Astrocyte of the cerebellum (primary cell): Measurements from ENCODE around the gene THAP6.

ENCODE experiments used
- DNase-seq: peaks from one replicate; pipeline ENCODE4 v3.0.0-alpha.2; 2011; ENCODE audit warnings: low read depth
- H3K4me3 ChIP-seq: 2 replicates; pipeline ENCODE4 v1.5.1; 2011; ENCODE audit warnings: mild to moderate bottlenecking, low read depth, low read length, moderate library complexity
- in situ Hi-C: cut with HindIII; loops from 2 replicates; pipeline ENCODE4 v1.10.0; 2017; ENCODE audit warnings: low sequenced_read_pairs
- TF ChIP-seq, protein P1 (sequence below): IDR thresholded peaks from 2 replicates; pipeline ENCODE4 v1.5.1; 2012; ENCODE audit warnings: low read length, low read depth, moderate library complexity, mild to moderate bottlenecking; ENCODE audit errors: missing control alignments

Gene THAP6, protein sequence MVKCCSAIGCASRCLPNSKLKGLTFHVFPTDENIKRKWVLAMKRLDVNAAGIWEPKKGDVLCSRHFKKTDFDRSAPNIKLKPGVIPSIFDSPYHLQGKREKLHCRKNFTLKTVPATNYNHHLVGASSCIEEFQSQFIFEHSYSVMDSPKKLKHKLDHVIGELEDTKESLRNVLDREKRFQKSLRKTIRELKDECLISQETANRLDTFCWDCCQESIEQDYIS

DNA sequence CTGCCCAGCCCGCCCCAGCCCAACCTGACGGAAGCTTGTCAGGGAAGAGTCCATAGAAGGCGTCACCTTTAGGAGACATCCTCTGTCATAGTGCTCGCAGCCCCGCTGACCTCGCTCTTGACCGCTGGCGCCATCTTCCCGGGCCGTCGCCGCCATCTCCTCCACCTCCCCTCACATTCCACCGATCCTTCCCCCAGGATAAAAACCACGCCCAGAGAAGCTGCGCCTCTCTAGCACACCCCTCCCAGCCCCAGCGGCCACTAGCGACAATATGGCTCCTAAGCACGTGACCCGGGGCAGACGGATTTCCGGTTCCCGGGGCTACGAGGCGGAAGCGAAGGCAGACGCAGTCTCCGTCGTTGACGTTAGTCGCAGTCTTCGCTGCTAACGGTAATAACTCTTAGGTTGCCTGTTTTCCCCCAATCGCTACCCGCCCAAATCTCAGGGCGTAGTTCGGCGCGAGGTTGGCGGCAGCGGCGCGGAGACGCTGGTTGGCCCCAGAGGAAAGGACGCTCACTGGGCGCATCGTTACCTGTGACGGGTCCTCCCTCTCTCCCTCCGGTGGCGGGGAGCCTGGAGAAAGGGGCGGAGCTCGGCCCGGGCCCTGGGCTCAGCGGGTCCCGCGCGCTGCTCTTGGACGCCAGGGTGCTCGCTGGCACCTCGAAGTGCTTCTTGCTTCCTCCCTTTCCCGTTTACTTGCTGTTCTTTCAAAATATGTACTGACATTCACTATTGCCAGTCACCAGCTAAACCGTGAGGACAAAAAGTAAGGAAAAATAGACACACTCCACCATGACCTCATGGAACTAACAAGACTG, at the start of gene THAP6, which contains the start of gene RCHY1:
THAP6 (plus strand) TSS at position 343 of the 818 bp plus-strand sequence. CDS start 980 bp downstream, outside the sequence.
RCHY1 (minus strand) TSS at position 273 of the 818 bp plus-strand sequence; CDS start at position 156, 117 bp downstream.
- in situ Hi-C loops = no loop called here

DNA sequence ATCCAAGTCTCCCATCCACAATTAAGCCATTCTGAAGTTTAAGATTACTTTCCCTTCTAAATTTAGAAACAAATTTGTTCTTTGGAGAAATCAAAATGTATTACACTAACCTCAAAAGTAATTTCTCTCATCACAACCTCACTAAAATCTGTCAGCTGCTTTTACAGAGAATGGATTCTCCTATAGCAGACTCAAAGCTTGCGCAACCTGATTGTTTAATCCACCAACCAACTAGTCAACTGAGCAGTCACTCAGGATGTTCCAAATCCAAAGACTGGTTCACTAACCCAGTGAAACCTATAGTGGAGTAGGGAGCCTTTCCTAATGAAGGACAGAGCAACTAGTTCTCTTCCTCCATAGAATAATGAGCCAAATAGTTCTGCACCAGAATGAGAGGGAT, 44.4 kb upstream of the THAP6 start:
- TF ChIP-seq, protein P1, sequence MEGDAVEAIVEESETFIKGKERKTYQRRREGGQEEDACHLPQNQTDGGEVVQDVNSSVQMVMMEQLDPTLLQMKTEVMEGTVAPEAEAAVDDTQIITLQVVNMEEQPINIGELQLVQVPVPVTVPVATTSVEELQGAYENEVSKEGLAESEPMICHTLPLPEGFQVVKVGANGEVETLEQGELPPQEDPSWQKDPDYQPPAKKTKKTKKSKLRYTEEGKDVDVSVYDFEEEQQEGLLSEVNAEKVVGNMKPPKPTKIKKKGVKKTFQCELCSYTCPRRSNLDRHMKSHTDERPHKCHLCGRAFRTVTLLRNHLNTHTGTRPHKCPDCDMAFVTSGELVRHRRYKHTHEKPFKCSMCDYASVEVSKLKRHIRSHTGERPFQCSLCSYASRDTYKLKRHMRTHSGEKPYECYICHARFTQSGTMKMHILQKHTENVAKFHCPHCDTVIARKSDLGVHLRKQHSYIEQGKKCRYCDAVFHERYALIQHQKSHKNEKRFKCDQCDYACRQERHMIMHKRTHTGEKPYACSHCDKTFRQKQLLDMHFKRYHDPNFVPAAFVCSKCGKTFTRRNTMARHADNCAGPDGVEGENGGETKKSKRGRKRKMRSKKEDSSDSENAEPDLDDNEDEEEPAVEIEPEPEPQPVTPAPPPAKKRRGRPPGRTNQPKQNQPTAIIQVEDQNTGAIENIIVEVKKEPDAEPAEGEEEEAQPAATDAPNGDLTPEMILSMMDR = no peak
- no peak for DNase-seq
- H3K4me3 ChIP-seq = no peak overlapping the region
- in situ Hi-C loops = no loop called here

More for the DNA sequence above, at the start of gene THAP6, which contains the start of gene RCHY1:
- DNase-seq = peak; percentile 90
- TF ChIP-seq, protein P1 = no peak
- peak within 1 kb of the TSS; percentile 69 for H3K4me3 ChIP-seq

DNA sequence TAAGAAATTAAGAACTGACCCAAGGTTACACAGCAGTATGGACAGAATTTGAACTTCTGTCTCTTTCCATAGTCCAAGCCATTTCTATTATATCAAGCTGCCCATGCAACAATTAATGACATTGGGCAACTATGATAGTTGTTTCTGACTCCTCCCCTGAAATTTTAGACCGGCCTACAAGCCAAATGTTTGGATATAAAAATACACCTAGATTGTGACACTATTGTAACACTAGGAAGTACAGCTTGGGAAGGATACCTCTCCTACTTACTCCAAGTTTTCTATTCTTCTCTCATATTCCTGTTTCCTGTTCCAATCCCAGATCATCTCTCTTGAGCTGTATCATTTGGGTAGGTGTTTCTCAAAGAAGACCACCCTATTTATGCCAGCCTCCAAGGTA, 43.5 kb upstream of the THAP6 start:
- no peak for DNase-seq
- in situ Hi-C loops = no loop called here
- TF ChIP-seq, protein P1 = no peak
- no peak overlapping the region for H3K4me3 ChIP-seq

DNA sequence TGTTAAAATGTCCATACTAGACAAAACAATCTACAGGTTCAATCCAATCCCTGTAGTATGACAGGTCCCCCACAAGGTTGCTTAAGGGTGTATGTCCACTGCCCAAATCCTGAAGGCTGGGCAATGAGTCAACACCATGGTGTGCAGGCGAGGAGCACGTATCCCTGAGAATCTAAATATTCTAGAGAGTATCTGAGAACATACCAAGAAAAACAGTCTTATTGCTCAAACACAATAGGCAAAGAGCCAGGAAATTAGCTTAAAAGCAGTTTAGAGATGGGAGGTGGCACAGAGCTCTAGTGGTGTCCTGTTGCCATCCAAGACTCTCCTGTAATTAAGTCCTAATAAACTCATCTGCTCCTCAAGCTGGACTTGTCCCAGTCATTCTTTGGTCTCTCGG, 37.1 kb upstream of the THAP6 start:
- TF ChIP-seq, protein P1 = no peak
- H3K4me3 ChIP-seq = no peak overlapping the region
- in situ Hi-C loops = no loop called here
- DNase-seq = no peak

DNA sequence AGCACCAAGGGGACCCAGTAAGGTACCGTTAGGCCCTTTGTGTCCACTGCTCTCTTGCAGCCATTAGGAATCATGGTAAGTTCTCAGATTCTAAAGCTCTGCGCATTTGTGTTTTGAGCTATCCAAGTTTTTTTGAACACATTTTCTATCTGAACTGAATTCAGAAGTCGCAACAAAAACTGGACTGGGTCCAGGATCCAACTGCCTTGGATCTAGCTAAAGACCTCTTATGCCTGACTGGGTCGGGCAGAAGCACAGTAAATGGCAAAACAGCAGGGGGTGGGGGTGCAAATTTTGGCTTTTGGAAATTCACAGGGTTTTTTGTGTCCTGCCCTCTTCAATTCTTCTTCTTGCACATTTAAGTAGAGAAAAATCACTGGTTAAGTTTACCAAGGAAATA, 30.1 kb upstream of the THAP6 start:
- H3K4me3 ChIP-seq = no peak overlapping the region
- TF ChIP-seq, protein P1 = no peak
- in situ Hi-C loops = no loop called here
- peak; percentile 8 for DNase-seq

DNA sequence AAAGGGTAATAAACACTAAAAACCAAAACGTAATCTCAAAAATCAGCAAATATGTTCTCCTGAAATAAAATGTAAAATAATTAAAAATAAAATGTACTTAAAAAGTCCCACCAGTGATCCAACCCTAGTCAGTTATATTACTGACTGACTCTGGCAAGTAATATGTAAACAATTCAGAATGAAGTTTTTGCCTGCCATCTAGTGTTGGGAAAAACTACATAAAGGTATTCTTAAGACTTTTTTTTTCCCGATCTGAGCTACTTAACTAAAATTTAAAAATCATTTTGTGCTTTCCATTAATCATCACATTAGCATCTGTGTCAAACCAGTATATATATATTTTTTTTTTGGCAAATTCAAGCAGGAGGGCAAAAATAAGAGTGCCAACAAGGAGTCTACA, 24.1 kb upstream of the THAP6 start:
- TF ChIP-seq, protein P1 = no peak
- in situ Hi-C loops = no loop called here
- DNase-seq = peak; percentile 32
- no peak overlapping the region for H3K4me3 ChIP-seq
